ENCODE measurements around the gene EVI5L. TPM values are rescaled to one million over a fixed set of nuclear protein-coding genes. Genes with fewer than 3 reads are reported as not detected.

EVI5L gene
- polyA plus RNA-seq, 1 donor from 2014 or later = 50.6 TPM

GRCh38 chr19:7789447-7789846 lies 40.6 kb upstream of the EVI5L start:
- H4K20me1 ChIP-seq (ENCODE audit: insufficient read depth) = no peaks in the 10 kb centered on the region

GRCh38 chr19:7790416-7790815 lies 39.6 kb upstream of the EVI5L start:
- TF ChIP-seq RAD21 (conservative IDR thresholded peaks at IDR 0.05) (no peak), SMC3 (conservative IDR thresholded peaks at IDR 0.05; ENCODE audit: poor library complexity) (no peak), EP300 (conservative IDR thresholded peaks at IDR 0.05; ENCODE audit: poor library complexity, severe bottlenecking) (no peak), EZH2 (IDR thresholded peaks at IDR 0.05; ENCODE audit: borderline replicate concordance, insufficient read depth, low read length, poor library complexity, severe bottlenecking) (no peak), MXI1 (conservative IDR thresholded peaks at IDR 0.05; ENCODE audit: poor library complexity, severe bottlenecking) (no peak), POLR2AphosphoS5 (IDR thresholded peaks at IDR 0.05) (no peak)
- TF ChIP-seq, protein P1, sequence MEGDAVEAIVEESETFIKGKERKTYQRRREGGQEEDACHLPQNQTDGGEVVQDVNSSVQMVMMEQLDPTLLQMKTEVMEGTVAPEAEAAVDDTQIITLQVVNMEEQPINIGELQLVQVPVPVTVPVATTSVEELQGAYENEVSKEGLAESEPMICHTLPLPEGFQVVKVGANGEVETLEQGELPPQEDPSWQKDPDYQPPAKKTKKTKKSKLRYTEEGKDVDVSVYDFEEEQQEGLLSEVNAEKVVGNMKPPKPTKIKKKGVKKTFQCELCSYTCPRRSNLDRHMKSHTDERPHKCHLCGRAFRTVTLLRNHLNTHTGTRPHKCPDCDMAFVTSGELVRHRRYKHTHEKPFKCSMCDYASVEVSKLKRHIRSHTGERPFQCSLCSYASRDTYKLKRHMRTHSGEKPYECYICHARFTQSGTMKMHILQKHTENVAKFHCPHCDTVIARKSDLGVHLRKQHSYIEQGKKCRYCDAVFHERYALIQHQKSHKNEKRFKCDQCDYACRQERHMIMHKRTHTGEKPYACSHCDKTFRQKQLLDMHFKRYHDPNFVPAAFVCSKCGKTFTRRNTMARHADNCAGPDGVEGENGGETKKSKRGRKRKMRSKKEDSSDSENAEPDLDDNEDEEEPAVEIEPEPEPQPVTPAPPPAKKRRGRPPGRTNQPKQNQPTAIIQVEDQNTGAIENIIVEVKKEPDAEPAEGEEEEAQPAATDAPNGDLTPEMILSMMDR (IDR thresholded peaks at IDR 0.05; ENCODE audit: poor library complexity, severe bottlenecking) = no peak
- TF ChIP-seq, protein P2, sequence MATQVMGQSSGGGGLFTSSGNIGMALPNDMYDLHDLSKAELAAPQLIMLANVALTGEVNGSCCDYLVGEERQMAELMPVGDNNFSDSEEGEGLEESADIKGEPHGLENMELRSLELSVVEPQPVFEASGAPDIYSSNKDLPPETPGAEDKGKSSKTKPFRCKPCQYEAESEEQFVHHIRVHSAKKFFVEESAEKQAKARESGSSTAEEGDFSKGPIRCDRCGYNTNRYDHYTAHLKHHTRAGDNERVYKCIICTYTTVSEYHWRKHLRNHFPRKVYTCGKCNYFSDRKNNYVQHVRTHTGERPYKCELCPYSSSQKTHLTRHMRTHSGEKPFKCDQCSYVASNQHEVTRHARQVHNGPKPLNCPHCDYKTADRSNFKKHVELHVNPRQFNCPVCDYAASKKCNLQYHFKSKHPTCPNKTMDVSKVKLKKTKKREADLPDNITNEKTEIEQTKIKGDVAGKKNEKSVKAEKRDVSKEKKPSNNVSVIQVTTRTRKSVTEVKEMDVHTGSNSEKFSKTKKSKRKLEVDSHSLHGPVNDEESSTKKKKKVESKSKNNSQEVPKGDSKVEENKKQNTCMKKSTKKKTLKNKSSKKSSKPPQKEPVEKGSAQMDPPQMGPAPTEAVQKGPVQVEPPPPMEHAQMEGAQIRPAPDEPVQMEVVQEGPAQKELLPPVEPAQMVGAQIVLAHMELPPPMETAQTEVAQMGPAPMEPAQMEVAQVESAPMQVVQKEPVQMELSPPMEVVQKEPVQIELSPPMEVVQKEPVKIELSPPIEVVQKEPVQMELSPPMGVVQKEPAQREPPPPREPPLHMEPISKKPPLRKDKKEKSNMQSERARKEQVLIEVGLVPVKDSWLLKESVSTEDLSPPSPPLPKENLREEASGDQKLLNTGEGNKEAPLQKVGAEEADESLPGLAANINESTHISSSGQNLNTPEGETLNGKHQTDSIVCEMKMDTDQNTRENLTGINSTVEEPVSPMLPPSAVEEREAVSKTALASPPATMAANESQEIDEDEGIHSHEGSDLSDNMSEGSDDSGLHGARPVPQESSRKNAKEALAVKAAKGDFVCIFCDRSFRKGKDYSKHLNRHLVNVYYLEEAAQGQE (IDR thresholded peaks at IDR 0.05; ENCODE audit: borderline replicate concordance) = no peak
- Histone ChIP-seq H2AFZ (ENCODE audit: low read depth, low read length) (no peak overlapping the region), H3K4me3 (ENCODE audit: low read length) (no peak overlapping the region), H3K36me3 (ENCODE audit: insufficient read depth, low read length) (no peaks in the 10 kb centered on the region), H3K27ac (ENCODE audit: low read length) (no peak overlapping the region), H3F3A (ENCODE audit: insufficient read depth, low read length, poor library complexity, severe bottlenecking) (no peaks in the 10 kb centered on the region), H3K9me2 (ENCODE audit: insufficient read depth, low read length) (no peaks in the 10 kb centered on the region), H3K9ac (ENCODE audit: low read length) (no peak overlapping the region), H3K9me3 (ENCODE audit: low read length) (no peaks in the 10 kb centered on the region), H3K4me2 (ENCODE audit: low read length) (no peak overlapping the region), H4K20me1 (ENCODE audit: insufficient read depth) (no peaks in the 10 kb centered on the region), H3K27me3 (ENCODE audit: insufficient read depth, low read depth, low read length) (peaks cover 42% of the 10 kb centered on the region), H3K79me2 (replicated peaks; ENCODE audit: insufficient read depth, low read length) (no peaks in the 10 kb centered on the region)

More at GRCh38 chr19:7789447-7789846, 40.6 kb upstream of the EVI5L start:
- Histone ChIP-seq H2AFZ (ENCODE audit: low read depth, low read length) (no peak overlapping the region), H3K9me3 (ENCODE audit: low read length) (no peaks in the 10 kb centered on the region), H3K79me2 (replicated peaks; ENCODE audit: insufficient read depth, low read length) (no peaks in the 10 kb centered on the region), H3K36me3 (ENCODE audit: insufficient read depth, low read length) (no peaks in the 10 kb centered on the region), H3K9me2 (ENCODE audit: insufficient read depth, low read length) (no peaks in the 10 kb centered on the region), H3F3A (ENCODE audit: insufficient read depth, low read length, poor library complexity, severe bottlenecking) (no peaks in the 10 kb centered on the region), H3K27me3 (ENCODE audit: insufficient read depth, low read depth, low read length) (peaks cover 42% of the 10 kb centered on the region), H3K27ac (ENCODE audit: low read length) (no peak overlapping the region), H3K4me3 (ENCODE audit: low read length) (peak overlapping the region; percentile 59), H3K9ac (ENCODE audit: low read length) (no peak overlapping the region), H3K4me2 (ENCODE audit: low read length) (no peak overlapping the region)
- TF ChIP-seq, protein P1 (IDR thresholded peaks at IDR 0.05; ENCODE audit: poor library complexity, severe bottlenecking) = no peak
- no peak for TF ChIP-seq RAD21 (conservative IDR thresholded peaks at IDR 0.05)
- no peak for TF ChIP-seq MXI1 (conservative IDR thresholded peaks at IDR 0.05; ENCODE audit: poor library complexity, severe bottlenecking)
- no peak for TF ChIP-seq TAF1 (IDR thresholded peaks at IDR 0.05; ENCODE audit: low read depth)
- TF ChIP-seq, protein P2 (IDR thresholded peaks at IDR 0.05; ENCODE audit: borderline replicate concordance) = no peak
- no peak for TF ChIP-seq POLR2AphosphoS5 (IDR thresholded peaks at IDR 0.05)
- TF ChIP-seq SMC3 (conservative IDR thresholded peaks at IDR 0.05; ENCODE audit: poor library complexity) = no peak
- TF ChIP-seq EZH2 (IDR thresholded peaks at IDR 0.05; ENCODE audit: borderline replicate concordance, insufficient read depth, low read length, poor library complexity, severe bottlenecking) = no peak
- TF ChIP-seq EP300 (conservative IDR thresholded peaks at IDR 0.05; ENCODE audit: poor library complexity, severe bottlenecking) = no peak
